Neuronal stem cell (in vitro differentiated cells): ENCODE measurements around the gene NPHP1.
"Not testable (repeated sequence)": the region's sequence is repeated elsewhere in the genome, so short reads cannot be mapped to it uniquely, and the experiment has no call there.

Source experiments
- DNase-seq: peaks from one replicate; pipeline ENCODE4 v3.0.0-alpha.2; 2013; ENCODE audit warnings: low spot score
- H2AFZ ChIP-seq: one replicate; pipeline ENCODE4 v1.6.1; 2013; ENCODE audit warnings: mild to moderate bottlenecking, low read length, inconsistent platforms
- H2AK5ac ChIP-seq: 2 replicates; pipeline ENCODE4 v1.6.1; 2013; ENCODE audit warnings: low read depth, mild to moderate bottlenecking, inconsistent platforms, low read length, moderate library complexity, mixed read lengths
- H2BK120ac ChIP-seq: 2 replicates; pipeline ENCODE4 v1.6.1; 2013; ENCODE audit warnings: low read depth, mild to moderate bottlenecking, inconsistent platforms, low read length, moderate library complexity, mixed read lengths
- H2BK12ac ChIP-seq: one replicate; pipeline ENCODE4 v1.6.1; 2013; ENCODE audit warnings: low read length, inconsistent platforms
- H2BK15ac ChIP-seq: 2 replicates; pipeline ENCODE4 v1.6.1; 2013; ENCODE audit warnings: mild to moderate bottlenecking, low read length, inconsistent platforms, mixed read lengths
- H2BK5ac ChIP-seq: one replicate; pipeline ENCODE4 v1.6.1; 2013; ENCODE audit warnings: inconsistent platforms, mild to moderate bottlenecking, low read length, moderate library complexity
- H3K14ac ChIP-seq: one replicate; pipeline ENCODE4 v1.6.1; 2013; ENCODE audit warnings: low read length, inconsistent platforms
- H3K18ac ChIP-seq: 2 replicates; pipeline ENCODE4 v1.6.1; 2013; ENCODE audit warnings: low read length, inconsistent platforms
- H3K23ac ChIP-seq: 2 replicates; pipeline ENCODE4 v1.6.1; 2013; ENCODE audit warnings: low read depth, mild to moderate bottlenecking, mixed read lengths, low read length, inconsistent platforms; ENCODE audit not compliant: poor library complexity
- H3K27ac ChIP-seq: replicated peaks from 3 replicates; pipeline ENCODE4 v1.5.1; 2013; ENCODE audit warnings: low read length, inconsistent platforms
- H3K27me3 ChIP-seq, 3 experiments: 2 replicates each; pipeline ENCODE4 v1.6.1; 2013; ENCODE audit warnings: low read length in 3 of 3, mild to moderate bottlenecking in 2 of 3, inconsistent platforms in 1 of 3, low read depth in 1 of 3, mixed read lengths in 1 of 3, moderate library complexity in 1 of 3; ENCODE audit not compliant: control insufficient read depth in 3 of 3, insufficient read depth in 3 of 3
- H3K36me3 ChIP-seq, 2 donors: replicated peaks in 1 of 2; 2 replicates each; pipeline ENCODE4 v1.6.1; 2013; ENCODE audit warnings: low read length in 2 of 2; ENCODE audit not compliant: control insufficient read depth in 2 of 2, insufficient read depth in 2 of 2
- H3K4ac ChIP-seq: 2 replicates; pipeline ENCODE4 v1.6.1; 2013; ENCODE audit warnings: inconsistent platforms, mild to moderate bottlenecking, low read length, moderate library complexity
- H3K4me1 ChIP-seq, 2 donors: 1 replicate in 1 of 2; 2 replicates in 1 of 2; pipeline ENCODE4 v1.6.1; 2013; ENCODE audit warnings: low read length in 2 of 2, low read depth in 1 of 2; ENCODE audit not compliant: control insufficient read depth in 2 of 2, insufficient read depth in 1 of 2
- H3K4me2 ChIP-seq: one replicate; pipeline ENCODE4 v1.6.1; 2013; ENCODE audit warnings: mild to moderate bottlenecking, low read length, inconsistent platforms; ENCODE audit not compliant: insufficient read depth, poor library complexity, severe bottlenecking
- H3K4me3 ChIP-seq, 2 donors: 2 replicates each; pipeline ENCODE4 v1.5.1; 2013; ENCODE audit warnings: low read length in 2 of 2, mild to moderate bottlenecking in 2 of 2, inconsistent platforms in 1 of 2, moderate library complexity in 1 of 2
- H3K79me1 ChIP-seq: one replicate; pipeline ENCODE4 v1.6.1; 2013; ENCODE audit warnings: low read depth, mild to moderate bottlenecking, inconsistent platforms, low read length, moderate library complexity
- H3K9ac ChIP-seq: one replicate; pipeline ENCODE4 v1.6.1; 2013; ENCODE audit warnings: mild to moderate bottlenecking, low read depth, low read length, inconsistent platforms; ENCODE audit not compliant: poor library complexity
- H3K9me3 ChIP-seq, 2 donors: replicated peaks in 1 of 2; 2 replicates each; pipeline versions ENCODE3 to v1.6.1; 2013; ENCODE audit warnings: low read length in 2 of 2, mild to moderate bottlenecking in 2 of 2, inconsistent platforms in 1 of 2, low read depth in 1 of 2, mixed read lengths in 1 of 2, moderate library complexity in 1 of 2; ENCODE audit not compliant: control insufficient read depth in 2 of 2, insufficient read depth in 1 of 2
- H4K8ac ChIP-seq: one replicate; pipeline ENCODE4 v1.6.1; 2013; ENCODE audit warnings: low read depth, mild to moderate bottlenecking, inconsistent platforms, low read length, moderate library complexity
- H4K91ac ChIP-seq: one replicate; pipeline ENCODE4 v1.6.1; 2013; ENCODE audit warnings: low read length, low read depth, mild to moderate bottlenecking, inconsistent platforms; ENCODE audit not compliant: poor library complexity
- WGBS, 2 donors: extraction: QIAGEN DNeasy Blood & Tissue Kit; methylation state at CpG; one replicate each; pipeline ENCODE4 v1.1.7; 2013; ENCODE audit warnings: missing lambda C conversion rate in 2 of 2, mixed read lengths in 1 of 2; ENCODE audit not compliant: insufficient read length in 2 of 2, insufficient replicate concordance in 1 of 2; ENCODE audit errors: extremely low coverage in 2 of 2; 5-methylcytosine and 5-hydroxymethylcytosine counted together

NPHP1 gene

GRCh38 chr2:110093924-110094323 is 110.9 kb downstream of the NPHP1 start:
- DNase-seq, H3K4me3 ChIP-seq, H2AK5ac ChIP-seq, H3K9me3 ChIP-seq, H3K27me3 ChIP-seq, H3K4me2 ChIP-seq, H2BK15ac ChIP-seq, H3K23ac ChIP-seq, H3K9ac ChIP-seq, H3K79me1 ChIP-seq, H3K27ac ChIP-seq, H2BK12ac ChIP-seq, H3K14ac ChIP-seq, H2AFZ ChIP-seq, H2BK120ac ChIP-seq, H2BK5ac ChIP-seq, H4K91ac ChIP-seq, H3K4me1 ChIP-seq, H3K36me3 ChIP-seq, H4K8ac ChIP-seq, H3K18ac ChIP-seq, H3K4ac ChIP-seq: not testable (repeated sequence)
- WGBS, 2 donors: no CpG with 5 or more reads among the region's 6 CpGs

DNA sequence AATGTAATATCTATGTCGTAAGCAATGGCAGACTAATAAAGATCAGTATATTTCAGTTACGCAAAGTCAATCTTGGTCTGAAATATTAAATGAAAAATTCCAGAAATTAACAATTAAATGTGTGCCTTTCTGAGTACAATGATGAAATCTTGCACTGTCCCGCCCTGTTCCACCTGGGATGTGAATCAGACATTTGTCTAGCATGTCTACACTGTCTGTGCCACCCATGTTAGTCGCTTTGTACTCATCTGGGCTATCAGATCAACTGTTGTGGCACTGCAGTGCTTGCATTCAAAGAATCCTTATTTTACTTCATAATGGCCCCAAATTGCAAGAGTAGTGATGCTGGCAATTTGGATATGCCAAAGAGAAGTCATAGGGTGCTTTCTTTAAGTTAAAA is 114.6 kb downstream of the NPHP1 start:
- H3K18ac ChIP-seq, H2AFZ ChIP-seq, H3K27ac ChIP-seq, H3K14ac ChIP-seq, H2BK5ac ChIP-seq, H3K27me3 ChIP-seq, H2BK15ac ChIP-seq, H3K4me1 ChIP-seq, H3K23ac ChIP-seq, H4K91ac ChIP-seq, H2AK5ac ChIP-seq, H3K9ac ChIP-seq, H3K4ac ChIP-seq, H3K36me3 ChIP-seq, H2BK12ac ChIP-seq, H4K8ac ChIP-seq, H2BK120ac ChIP-seq, DNase-seq, H3K79me1 ChIP-seq, H3K4me3 ChIP-seq, H3K9me3 ChIP-seq, H3K4me2 ChIP-seq: not testable (repeated sequence)
- no CpG with 5 or more reads among the region's 4 CpGs for WGBS, 2 donors

GRCh38 chr2:110083757-110084156 is 121.1 kb downstream of the NPHP1 start:
- H2BK12ac ChIP-seq, H3K23ac ChIP-seq, H3K4me1 ChIP-seq, H3K14ac ChIP-seq, H3K9ac ChIP-seq, H4K8ac ChIP-seq, H3K9me3 ChIP-seq, H3K4me3 ChIP-seq, H3K79me1 ChIP-seq, H2AK5ac ChIP-seq, H3K4ac ChIP-seq, H3K18ac ChIP-seq, H4K91ac ChIP-seq, H2BK120ac ChIP-seq, H3K27ac ChIP-seq, H3K36me3 ChIP-seq, H3K27me3 ChIP-seq, H2BK15ac ChIP-seq, H3K4me2 ChIP-seq, H2BK5ac ChIP-seq, DNase-seq, H2AFZ ChIP-seq: not testable (repeated sequence)
- no CpG with 5 or more reads among the region's 2 CpGs for WGBS, 2 donors

- not testable (repeated sequence) for H2BK12ac ChIP-seq, H3K36me3 ChIP-seq, H3K18ac ChIP-seq, H4K8ac ChIP-seq, H2BK15ac ChIP-seq, H4K91ac ChIP-seq, H3K27ac ChIP-seq, H3K14ac ChIP-seq, H2AFZ ChIP-seq, H3K4ac ChIP-seq, DNase-seq, H2BK5ac ChIP-seq, H3K9me3 ChIP-seq, H2AK5ac ChIP-seq, H3K4me2 ChIP-seq, H3K9ac ChIP-seq, H3K23ac ChIP-seq, H3K27me3 ChIP-seq, H2BK120ac ChIP-seq, H3K4me3 ChIP-seq, H3K79me1 ChIP-seq, H3K4me1 ChIP-seq
- WGBS, 2 donors: no CpG with 5 or more reads among the region's 8 CpGs
Measured at GRCh38 chr2:110083162-110083561, 121.7 kb downstream of the NPHP1 start.
